ENCODE measurements around the gene GAS2L1.

Gene GAS2L1

GRCh38 chr22:29342577-29343312 lies 36.3 kb downstream of the GAS2L1 start:
- peak overlapping the region; percentile 46 for H3K27ac ChIP-seq

GRCh38 chr22:29343313-29343805 lies 36.9 kb downstream of the GAS2L1 start:
- peak overlapping the region; percentile 46 for H3K27ac ChIP-seq
- TF ChIP-seq ZFX (IDR thresholded peaks at IDR 0.05; ENCODE audit: borderline replicate concordance) (no peak), CTCF (IDR thresholded peaks at IDR 0.05) (no peak)

More at GRCh38 chr22:29342577-29343312, 36.3 kb downstream of the GAS2L1 start:
- TF ChIP-seq CTCF (IDR thresholded peaks at IDR 0.05), result no peak
- no peak for TF ChIP-seq ZFX (IDR thresholded peaks at IDR 0.05; ENCODE audit: borderline replicate concordance)

- H3K27ac ChIP-seq, result peak overlapping the region; percentile 46
- TF ChIP-seq ZFX (IDR thresholded peaks at IDR 0.05; ENCODE audit: borderline replicate concordance) (no peak), CTCF (IDR thresholded peaks at IDR 0.05) (no peak)
Observed at GRCh38 chr22:29344137-29344536, 37.7 kb downstream of the GAS2L1 start.

- H3K27ac ChIP-seq, result peak overlapping the region; percentile 46
Observed at GRCh38 chr22:29344889-29345288, 38.4 kb downstream of the GAS2L1 start.

GRCh38 chr22:29345932-29346331 lies 39.5 kb downstream of the GAS2L1 start:
- TF ChIP-seq ZFX (IDR thresholded peaks at IDR 0.05; ENCODE audit: borderline replicate concordance), result no peak
- no peak for TF ChIP-seq CTCF (IDR thresholded peaks at IDR 0.05)
- H3K27ac ChIP-seq, result no peak overlapping the region

GRCh38 chr22:29346659-29347058 lies 40.2 kb downstream of the GAS2L1 start:
- no peak for TF ChIP-seq ZFX (IDR thresholded peaks at IDR 0.05; ENCODE audit: borderline replicate concordance)
- no peak for TF ChIP-seq CTCF (IDR thresholded peaks at IDR 0.05)
- H3K27ac ChIP-seq, result no peak overlapping the region

GRCh38 chr22:29348041-29348440 lies 41.6 kb downstream of the GAS2L1 start:
- TF ChIP-seq CTCF (IDR thresholded peaks at IDR 0.05) (no peak), ZFX (IDR thresholded peaks at IDR 0.05; ENCODE audit: borderline replicate concordance) (no peak)
- H3K27ac ChIP-seq, result no peak overlapping the region

All from 22Rv1 (cell line).